ENCODE results near the gene ACBD6.

DNA sequence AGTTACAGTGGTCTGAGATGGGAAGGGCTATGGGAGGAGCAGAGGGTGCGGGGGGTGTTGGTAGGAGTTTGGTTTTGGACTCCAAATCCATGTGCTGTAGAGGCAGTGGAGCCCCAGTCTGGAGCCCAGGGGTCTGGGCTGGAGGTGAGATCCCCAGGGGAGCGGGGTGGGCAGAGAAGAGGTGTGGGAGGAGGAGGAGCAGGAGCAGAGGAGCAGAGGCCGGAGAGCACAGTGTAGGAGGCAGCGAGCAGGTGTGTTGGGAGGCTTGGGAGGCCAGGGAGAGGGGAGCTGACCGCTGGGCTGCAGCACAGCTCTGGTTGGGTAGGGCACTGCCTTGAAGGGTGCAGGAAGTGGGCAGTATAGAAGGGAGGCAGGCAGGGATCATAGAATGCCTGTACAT is 243.4 kb downstream of the ACBD6 start:
- TF ChIP-seq, protein P1, sequence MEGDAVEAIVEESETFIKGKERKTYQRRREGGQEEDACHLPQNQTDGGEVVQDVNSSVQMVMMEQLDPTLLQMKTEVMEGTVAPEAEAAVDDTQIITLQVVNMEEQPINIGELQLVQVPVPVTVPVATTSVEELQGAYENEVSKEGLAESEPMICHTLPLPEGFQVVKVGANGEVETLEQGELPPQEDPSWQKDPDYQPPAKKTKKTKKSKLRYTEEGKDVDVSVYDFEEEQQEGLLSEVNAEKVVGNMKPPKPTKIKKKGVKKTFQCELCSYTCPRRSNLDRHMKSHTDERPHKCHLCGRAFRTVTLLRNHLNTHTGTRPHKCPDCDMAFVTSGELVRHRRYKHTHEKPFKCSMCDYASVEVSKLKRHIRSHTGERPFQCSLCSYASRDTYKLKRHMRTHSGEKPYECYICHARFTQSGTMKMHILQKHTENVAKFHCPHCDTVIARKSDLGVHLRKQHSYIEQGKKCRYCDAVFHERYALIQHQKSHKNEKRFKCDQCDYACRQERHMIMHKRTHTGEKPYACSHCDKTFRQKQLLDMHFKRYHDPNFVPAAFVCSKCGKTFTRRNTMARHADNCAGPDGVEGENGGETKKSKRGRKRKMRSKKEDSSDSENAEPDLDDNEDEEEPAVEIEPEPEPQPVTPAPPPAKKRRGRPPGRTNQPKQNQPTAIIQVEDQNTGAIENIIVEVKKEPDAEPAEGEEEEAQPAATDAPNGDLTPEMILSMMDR (IDR thresholded peaks at IDR 0.05; ENCODE audit: low read length) = no peak
- no peak for TF ChIP-seq EZH2 (IDR thresholded peaks at IDR 0.05; ENCODE audit: borderline replicate concordance, low read length)
